Natural killer cell (primary cell): ENCODE data around the gene AUTS2. TPM values are rescaled to one million over a fixed set of nuclear protein-coding genes. Genes with fewer than 3 reads are reported as not detected.

Source experiments
- ATAC-seq, 3 donors: fragments of 150-1000 bp in 2 of 3; fragments of 200-7000 bp in 1 of 3; cut with Tn5 transposase; 1 replicate in 1 of 3; 2 replicates in 2 of 3; pipeline ENCODE4 v1.10.0; 2021; ENCODE audit warnings: mild to moderate bottlenecking in 2 of 3, moderate library complexity in 2 of 3
- DNase-seq, 2 donors: peaks; one replicate each; pipeline versions ENCODE4 v3.0.0 to v3.0.0-alpha.2; 2013 to 2021; ENCODE audit warnings: mixed read lengths in 1 of 2
- H3K27ac ChIP-seq: one replicate; pipeline ENCODE4 v1.5.1; 2013; ENCODE audit warnings: mild to moderate bottlenecking, low read length
- H3K27me3 ChIP-seq: one replicate; pipeline ENCODE4 v1.6.1; 2013; ENCODE audit warnings: low read length; ENCODE audit not compliant: control insufficient read depth, insufficient read depth
- H3K36me3 ChIP-seq: one replicate; pipeline ENCODE4 v1.6.1; 2013; ENCODE audit warnings: low read length; ENCODE audit not compliant: control insufficient read depth, insufficient read depth
- H3K4me1 ChIP-seq: one replicate; pipeline ENCODE4 v1.6.1; 2013; ENCODE audit warnings: low read length; ENCODE audit not compliant: control insufficient read depth, insufficient read depth
- H3K4me3 ChIP-seq: one replicate; pipeline ENCODE4 v1.5.1; 2013; ENCODE audit warnings: low read length
- H3K9me3 ChIP-seq: one replicate; pipeline ENCODE4 v1.6.1; 2013; ENCODE audit warnings: low read length; ENCODE audit not compliant: control insufficient read depth, insufficient read depth
- H3K27ac Mint-ChIP-seq, 2 donors: one replicate each; pipeline ENCODE4 v1.8.0; 2022; ENCODE audit warnings: mild to moderate bottlenecking in 2 of 2, mixed read lengths in 2 of 2, moderate library complexity in 1 of 2
- H3K27me3 Mint-ChIP-seq, 2 donors: one replicate each; pipeline ENCODE4 v1.8.0; 2022; ENCODE audit warnings: low read depth in 2 of 2, mixed read lengths in 2 of 2
- H3K36me3 Mint-ChIP-seq: one replicate; pipeline ENCODE4 v1.8.0; 2022; ENCODE audit warnings: mixed read lengths
- H3K4me1 Mint-ChIP-seq, 2 donors: one replicate each; pipeline ENCODE4 v1.8.0; 2022; ENCODE audit warnings: mixed read lengths in 2 of 2
- H3K4me3 Mint-ChIP-seq: one replicate; pipeline ENCODE4 v1.8.0; 2022; ENCODE audit warnings: mild to moderate bottlenecking, moderate library complexity, mixed read lengths
- H3K9me3 Mint-ChIP-seq, 2 donors: one replicate each; pipeline ENCODE4 v1.8.0; 2022; ENCODE audit warnings: mixed read lengths in 2 of 2
- WGBS: methylation state at CpG from one replicate; pipeline ENCODE4 v1.1.7; 2013; ENCODE audit warnings: missing lambda C conversion rate; ENCODE audit not compliant: insufficient coverage; 5-methylcytosine and 5-hydroxymethylcytosine counted together
- intact Hi-C: fragments of 100-400 bp; cut with micrococcal nuclease; formaldehyde crosslinking; loops from one replicate; pipeline ENCODE4 v1.14.2; 2022
- total RNA-seq, 4 donors: library from RNA; stranded (reverse); fragments of 120-200 nt in 1 of 4; gene quantifications; one replicate each; pipeline versions ENCODE4 v1.2.3 to v1.2.4, GENCODE V29; 2013 to 2022
- TF ChIP-seq, protein P1 (sequence below): fragments of 200-600 bp; IDR thresholded peaks from one replicate; pipeline ENCODE4 v1.8.0; 2022; ENCODE audit warnings: antibody characterized with exemption

Gene AUTS2
- total RNA-seq, 3 donors from 2014 or later (not counting 1 experiment from before 2014, with no cell fraction given) = 147 to 197 (median 155) TPM

DNA sequence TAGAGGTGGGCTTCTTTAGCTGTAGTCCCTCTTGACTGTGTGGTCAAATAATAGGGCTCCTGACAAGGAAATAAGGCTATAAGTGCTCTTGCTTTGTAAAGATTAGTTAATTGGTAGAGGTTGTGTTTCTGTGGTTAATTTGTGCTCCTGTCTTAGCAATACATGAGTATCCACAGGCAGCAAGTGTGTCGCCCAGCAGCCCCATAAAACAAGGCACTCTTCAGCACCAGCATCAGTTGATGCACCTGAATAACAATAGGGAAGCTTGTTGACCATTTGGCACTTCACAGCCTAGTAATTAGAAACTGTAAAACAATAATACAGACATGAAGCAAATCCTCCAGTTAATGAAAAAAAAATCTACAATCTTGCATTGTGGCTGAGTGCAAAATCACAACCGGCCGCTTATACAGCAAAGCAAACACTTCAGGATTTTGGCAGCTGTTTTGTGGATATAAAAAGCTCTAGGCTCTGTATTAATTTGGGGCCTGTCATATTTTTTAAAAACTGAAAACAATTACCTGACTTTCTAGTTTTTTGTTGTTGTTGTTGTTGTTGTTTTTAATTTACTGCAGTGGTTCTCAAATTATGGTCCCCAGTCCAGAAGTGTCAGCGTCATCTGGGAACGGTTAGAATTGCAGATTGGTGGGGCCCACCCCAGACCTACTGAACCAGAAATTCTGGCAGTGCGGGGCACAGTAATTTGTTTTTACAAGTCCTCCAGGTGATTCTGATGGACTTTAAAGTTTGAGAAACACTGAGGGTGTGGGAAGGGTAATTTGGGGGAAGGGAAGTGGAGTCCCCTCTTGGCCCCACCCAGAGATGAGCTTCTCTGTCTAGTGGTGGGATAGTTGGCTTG is 56.8 kb downstream of the AUTS2 start:
- H3K9me3 Mint-ChIP-seq = no peaks in the 10 kb centered on the region

DNA sequence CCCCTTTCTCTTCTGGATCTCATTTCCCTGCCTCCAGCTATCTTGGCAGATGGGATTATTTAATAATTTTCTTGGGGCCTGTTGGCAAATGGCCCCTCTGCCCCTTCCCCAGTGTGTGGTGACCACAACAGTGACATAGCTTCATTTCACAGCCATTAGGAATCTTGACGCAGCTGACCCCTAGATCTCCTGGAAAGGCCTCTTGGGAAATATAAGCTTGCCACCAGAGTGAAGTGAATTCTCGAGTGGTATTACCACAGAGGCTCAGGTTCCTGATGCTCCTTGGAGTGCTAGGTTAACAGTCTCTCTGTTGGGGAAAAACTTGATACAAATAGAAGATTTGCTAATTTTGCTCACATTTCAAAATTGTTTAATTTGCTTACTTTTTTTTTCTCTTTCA is 57.8 kb downstream of the AUTS2 start:
- H3K4me3 ChIP-seq = no peak overlapping the region
- Mint-ChIP-seq H3K36me3 (no peaks in the 10 kb centered on the region), H3K4me3 (no peak overlapping the region), H3K27ac (no peak overlapping the region), H3K9me3 (no peaks in the 10 kb centered on the region), H3K27me3 (peaks cover 0 to 7% of the 10 kb centered on the region in 2 donors), H3K4me1 (peaks cover 28 to 29% of the 10 kb centered on the region in 2 donors)
- no peak for ATAC-seq
- no peaks in the 10 kb centered on the region for H3K36me3 ChIP-seq
- peaks cover 6% of the 10 kb centered on the region for H3K4me1 ChIP-seq
- no peaks in the 10 kb centered on the region for H3K9me3 ChIP-seq
- 85% methylated on average over 2 of the region's 2 CpGs for WGBS
- no peaks in the 10 kb centered on the region for H3K27me3 ChIP-seq
- intact Hi-C loops = no loop called here
- TF ChIP-seq, protein P1, sequence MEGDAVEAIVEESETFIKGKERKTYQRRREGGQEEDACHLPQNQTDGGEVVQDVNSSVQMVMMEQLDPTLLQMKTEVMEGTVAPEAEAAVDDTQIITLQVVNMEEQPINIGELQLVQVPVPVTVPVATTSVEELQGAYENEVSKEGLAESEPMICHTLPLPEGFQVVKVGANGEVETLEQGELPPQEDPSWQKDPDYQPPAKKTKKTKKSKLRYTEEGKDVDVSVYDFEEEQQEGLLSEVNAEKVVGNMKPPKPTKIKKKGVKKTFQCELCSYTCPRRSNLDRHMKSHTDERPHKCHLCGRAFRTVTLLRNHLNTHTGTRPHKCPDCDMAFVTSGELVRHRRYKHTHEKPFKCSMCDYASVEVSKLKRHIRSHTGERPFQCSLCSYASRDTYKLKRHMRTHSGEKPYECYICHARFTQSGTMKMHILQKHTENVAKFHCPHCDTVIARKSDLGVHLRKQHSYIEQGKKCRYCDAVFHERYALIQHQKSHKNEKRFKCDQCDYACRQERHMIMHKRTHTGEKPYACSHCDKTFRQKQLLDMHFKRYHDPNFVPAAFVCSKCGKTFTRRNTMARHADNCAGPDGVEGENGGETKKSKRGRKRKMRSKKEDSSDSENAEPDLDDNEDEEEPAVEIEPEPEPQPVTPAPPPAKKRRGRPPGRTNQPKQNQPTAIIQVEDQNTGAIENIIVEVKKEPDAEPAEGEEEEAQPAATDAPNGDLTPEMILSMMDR = no peak
- no peak overlapping the region for H3K27ac ChIP-seq
- no peak for DNase-seq

More for the DNA sequence above, 56.8 kb downstream of the AUTS2 start:
- Histone ChIP-seq H3K4me1 (peaks cover 14% of the 10 kb centered on the region), H3K36me3 (no peaks in the 10 kb centered on the region), H3K4me3 (no peak overlapping the region), H3K27me3 (no peaks in the 10 kb centered on the region), H3K9me3 (no peaks in the 10 kb centered on the region), H3K27ac (no peak overlapping the region)
- ATAC-seq (no peak), DNase-seq (no peak)
- 94% methylated on average over 6 of the region's 6 CpGs for WGBS
- intact Hi-C loops = no loop called here
- H3K27me3 Mint-ChIP-seq = peaks cover 0 to 3% of the 10 kb centered on the region in 2 donors
- no peak overlapping the region for H3K4me3 Mint-ChIP-seq
- H3K36me3 Mint-ChIP-seq = no peaks in the 10 kb centered on the region
- H3K4me1 Mint-ChIP-seq = peaks cover 35 to 36% of the 10 kb centered on the region in 2 donors
- TF ChIP-seq, protein P1 = no peak
- H3K27ac Mint-ChIP-seq = peak overlapping the region in 1 of 2 donors; percentile 25

DNA sequence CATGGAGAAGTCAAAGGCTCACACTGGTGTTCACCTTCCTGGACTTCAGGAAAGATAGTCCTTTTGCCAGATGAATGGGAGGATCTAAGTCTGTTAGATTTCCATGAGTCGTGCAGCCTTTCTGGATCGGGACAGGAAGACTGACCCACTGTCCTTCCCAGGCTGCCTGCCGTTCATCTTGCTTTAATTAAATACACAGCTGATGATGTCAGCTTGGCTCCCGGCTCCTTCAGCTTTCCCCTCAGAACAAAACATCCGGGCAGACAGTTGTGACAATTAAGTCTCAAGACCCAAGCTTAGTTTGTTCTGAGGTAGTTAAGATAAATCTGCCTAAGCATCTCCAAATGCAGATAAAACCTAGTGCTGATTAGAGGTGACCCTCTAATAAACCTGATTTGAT is 58.6 kb downstream of the AUTS2 start:
- Histone ChIP-seq H3K27ac (no peak overlapping the region), H3K9me3 (no peaks in the 10 kb centered on the region), H3K27me3 (no peaks in the 10 kb centered on the region), H3K4me3 (no peak overlapping the region), H3K4me1 (peaks cover 1% of the 10 kb centered on the region), H3K36me3 (no peaks in the 10 kb centered on the region)
- H3K4me3 Mint-ChIP-seq = no peak overlapping the region
- H3K27me3 Mint-ChIP-seq = peaks cover 0 to 7% of the 10 kb centered on the region in 2 donors
- no peaks in the 10 kb centered on the region for H3K36me3 Mint-ChIP-seq
- peaks cover 20 to 21% of the 10 kb centered on the region in 2 donors for H3K4me1 Mint-ChIP-seq
- H3K9me3 Mint-ChIP-seq = no peaks in the 10 kb centered on the region
- DNase-seq (no peak), ATAC-seq (no peak)
- TF ChIP-seq, protein P1 = no peak
- H3K27ac Mint-ChIP-seq = no peak overlapping the region
- intact Hi-C loops = no loop called here
- 96% methylated on average over 5 of the region's 5 CpGs for WGBS
